Measurements from ENCODE around the gene PDZD8. TPM values are rescaled to one million over a fixed set of nuclear protein-coding genes. Genes with fewer than 3 reads are reported as not detected.

PDZD8 gene
- polyA plus RNA-seq, 1 donor from 2014 or later: 16.3 TPM

DNA sequence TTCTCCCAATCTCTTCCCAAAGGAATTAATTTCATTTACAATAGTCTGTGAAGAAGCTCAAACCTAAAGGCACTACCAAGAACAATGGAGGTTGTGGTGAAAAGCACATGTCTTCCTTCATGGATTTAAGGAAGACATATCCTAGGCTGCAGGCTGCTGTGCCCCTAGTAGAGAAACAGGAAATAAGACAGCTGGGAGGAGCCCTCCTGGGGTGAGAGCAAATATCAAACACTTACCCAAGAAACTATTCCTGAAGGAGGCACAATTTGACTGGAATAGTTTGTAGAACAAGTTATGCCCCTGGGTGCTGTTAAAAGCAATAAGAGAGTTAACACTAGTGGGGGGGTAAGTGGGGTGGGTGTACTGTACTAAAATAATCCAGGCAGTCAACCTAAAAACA lies 30.1 kb downstream of the PDZD8 start:
- Histone ChIP-seq H2AFZ (ENCODE audit: low read depth, low read length) (no peak overlapping the region), H3K79me2 (replicated peaks; ENCODE audit: insufficient read depth, low read length) (no peaks in the 10 kb centered on the region), H3K4me3 (ENCODE audit: low read length) (no peak overlapping the region), H3K9ac (ENCODE audit: low read length) (no peak overlapping the region), H3F3A (ENCODE audit: insufficient read depth, low read length, poor library complexity, severe bottlenecking) (no peaks in the 10 kb centered on the region), H3K27ac (ENCODE audit: low read length) (no peak overlapping the region), H3K9me2 (ENCODE audit: insufficient read depth, low read length) (no peaks in the 10 kb centered on the region), H3K4me2 (ENCODE audit: low read length) (no peak overlapping the region), H3K27me3 (ENCODE audit: insufficient read depth, low read depth, low read length) (no peaks in the 10 kb centered on the region), H3K36me3 (ENCODE audit: insufficient read depth, low read length) (no peaks in the 10 kb centered on the region), H3K9me3 (ENCODE audit: low read length) (no peaks in the 10 kb centered on the region), H4K20me1 (ENCODE audit: insufficient read depth) (no peaks in the 10 kb centered on the region)
- TF ChIP-seq SMC3 (conservative IDR thresholded peaks at IDR 0.05; ENCODE audit: poor library complexity) (no peak), MXI1 (conservative IDR thresholded peaks at IDR 0.05; ENCODE audit: poor library complexity, severe bottlenecking) (no peak), RAD21 (conservative IDR thresholded peaks at IDR 0.05) (no peak)

DNA sequence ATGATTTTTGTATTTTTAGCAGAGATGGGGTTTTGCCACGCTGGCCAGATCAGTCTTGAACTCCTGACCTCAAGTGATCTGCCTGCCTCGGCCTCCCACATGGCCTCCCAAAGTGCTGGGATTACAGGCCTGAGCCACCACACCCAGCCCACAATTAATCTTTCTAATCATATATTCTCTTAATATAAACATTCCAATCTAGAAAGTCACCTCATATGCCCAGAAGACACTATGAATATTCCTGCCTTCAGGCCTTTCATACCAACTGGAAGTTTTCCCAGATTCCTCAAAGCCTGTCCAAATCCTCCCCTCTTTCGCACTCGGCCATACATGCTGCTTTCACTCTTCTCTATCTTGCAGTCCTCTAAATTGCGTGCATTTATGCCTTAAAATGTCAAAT lies 32.6 kb downstream of the PDZD8 start:
- Histone ChIP-seq H3K27ac (ENCODE audit: low read length) (no peak overlapping the region), H3K4me2 (ENCODE audit: low read length) (no peak overlapping the region), H3K27me3 (ENCODE audit: insufficient read depth, low read depth, low read length) (no peaks in the 10 kb centered on the region), H3K9me3 (ENCODE audit: low read length) (no peaks in the 10 kb centered on the region), H3K9me2 (ENCODE audit: insufficient read depth, low read length) (no peaks in the 10 kb centered on the region), H4K20me1 (ENCODE audit: insufficient read depth) (no peaks in the 10 kb centered on the region), H2AFZ (ENCODE audit: low read depth, low read length) (no peak overlapping the region), H3K9ac (ENCODE audit: low read length) (no peak overlapping the region), H3K79me2 (replicated peaks; ENCODE audit: insufficient read depth, low read length) (no peaks in the 10 kb centered on the region), H3K4me3 (ENCODE audit: low read length) (no peak overlapping the region), H3K36me3 (ENCODE audit: insufficient read depth, low read length) (no peaks in the 10 kb centered on the region), H3F3A (ENCODE audit: insufficient read depth, low read length, poor library complexity, severe bottlenecking) (no peaks in the 10 kb centered on the region)
- TF ChIP-seq MXI1 (conservative IDR thresholded peaks at IDR 0.05; ENCODE audit: poor library complexity, severe bottlenecking) (no peak), EZH2 (IDR thresholded peaks at IDR 0.05; ENCODE audit: borderline replicate concordance, insufficient read depth, low read length, poor library complexity, severe bottlenecking) (no peak), RAD21 (conservative IDR thresholded peaks at IDR 0.05) (no peak), TAF1 (IDR thresholded peaks at IDR 0.05; ENCODE audit: low read depth) (no peak)
- TF ChIP-seq, protein P1, sequence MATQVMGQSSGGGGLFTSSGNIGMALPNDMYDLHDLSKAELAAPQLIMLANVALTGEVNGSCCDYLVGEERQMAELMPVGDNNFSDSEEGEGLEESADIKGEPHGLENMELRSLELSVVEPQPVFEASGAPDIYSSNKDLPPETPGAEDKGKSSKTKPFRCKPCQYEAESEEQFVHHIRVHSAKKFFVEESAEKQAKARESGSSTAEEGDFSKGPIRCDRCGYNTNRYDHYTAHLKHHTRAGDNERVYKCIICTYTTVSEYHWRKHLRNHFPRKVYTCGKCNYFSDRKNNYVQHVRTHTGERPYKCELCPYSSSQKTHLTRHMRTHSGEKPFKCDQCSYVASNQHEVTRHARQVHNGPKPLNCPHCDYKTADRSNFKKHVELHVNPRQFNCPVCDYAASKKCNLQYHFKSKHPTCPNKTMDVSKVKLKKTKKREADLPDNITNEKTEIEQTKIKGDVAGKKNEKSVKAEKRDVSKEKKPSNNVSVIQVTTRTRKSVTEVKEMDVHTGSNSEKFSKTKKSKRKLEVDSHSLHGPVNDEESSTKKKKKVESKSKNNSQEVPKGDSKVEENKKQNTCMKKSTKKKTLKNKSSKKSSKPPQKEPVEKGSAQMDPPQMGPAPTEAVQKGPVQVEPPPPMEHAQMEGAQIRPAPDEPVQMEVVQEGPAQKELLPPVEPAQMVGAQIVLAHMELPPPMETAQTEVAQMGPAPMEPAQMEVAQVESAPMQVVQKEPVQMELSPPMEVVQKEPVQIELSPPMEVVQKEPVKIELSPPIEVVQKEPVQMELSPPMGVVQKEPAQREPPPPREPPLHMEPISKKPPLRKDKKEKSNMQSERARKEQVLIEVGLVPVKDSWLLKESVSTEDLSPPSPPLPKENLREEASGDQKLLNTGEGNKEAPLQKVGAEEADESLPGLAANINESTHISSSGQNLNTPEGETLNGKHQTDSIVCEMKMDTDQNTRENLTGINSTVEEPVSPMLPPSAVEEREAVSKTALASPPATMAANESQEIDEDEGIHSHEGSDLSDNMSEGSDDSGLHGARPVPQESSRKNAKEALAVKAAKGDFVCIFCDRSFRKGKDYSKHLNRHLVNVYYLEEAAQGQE (IDR thresholded peaks at IDR 0.05; ENCODE audit: borderline replicate concordance): no peak
- TF ChIP-seq, protein P2, sequence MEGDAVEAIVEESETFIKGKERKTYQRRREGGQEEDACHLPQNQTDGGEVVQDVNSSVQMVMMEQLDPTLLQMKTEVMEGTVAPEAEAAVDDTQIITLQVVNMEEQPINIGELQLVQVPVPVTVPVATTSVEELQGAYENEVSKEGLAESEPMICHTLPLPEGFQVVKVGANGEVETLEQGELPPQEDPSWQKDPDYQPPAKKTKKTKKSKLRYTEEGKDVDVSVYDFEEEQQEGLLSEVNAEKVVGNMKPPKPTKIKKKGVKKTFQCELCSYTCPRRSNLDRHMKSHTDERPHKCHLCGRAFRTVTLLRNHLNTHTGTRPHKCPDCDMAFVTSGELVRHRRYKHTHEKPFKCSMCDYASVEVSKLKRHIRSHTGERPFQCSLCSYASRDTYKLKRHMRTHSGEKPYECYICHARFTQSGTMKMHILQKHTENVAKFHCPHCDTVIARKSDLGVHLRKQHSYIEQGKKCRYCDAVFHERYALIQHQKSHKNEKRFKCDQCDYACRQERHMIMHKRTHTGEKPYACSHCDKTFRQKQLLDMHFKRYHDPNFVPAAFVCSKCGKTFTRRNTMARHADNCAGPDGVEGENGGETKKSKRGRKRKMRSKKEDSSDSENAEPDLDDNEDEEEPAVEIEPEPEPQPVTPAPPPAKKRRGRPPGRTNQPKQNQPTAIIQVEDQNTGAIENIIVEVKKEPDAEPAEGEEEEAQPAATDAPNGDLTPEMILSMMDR (IDR thresholded peaks at IDR 0.05; ENCODE audit: poor library complexity, severe bottlenecking): no peak

DNA sequence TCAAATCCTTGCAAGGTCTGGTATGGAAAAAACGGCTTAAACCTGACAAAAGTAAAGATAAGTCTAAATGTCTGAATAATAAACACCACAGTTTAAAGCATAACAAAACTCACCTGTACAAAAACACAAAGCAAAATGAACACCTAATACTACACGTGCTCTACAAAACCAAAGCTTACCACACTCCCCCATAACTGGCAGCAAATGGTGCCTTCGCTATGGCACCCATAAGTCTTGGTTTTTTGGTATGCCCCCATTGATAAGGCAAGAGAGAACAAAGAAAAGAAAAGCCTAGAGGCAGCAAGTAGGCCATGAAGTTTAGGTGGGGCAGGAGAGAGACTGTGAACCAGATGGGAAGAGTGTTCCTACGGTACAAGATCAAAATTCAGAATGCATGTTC lies 34.2 kb downstream of the PDZD8 start:
- Histone ChIP-seq H3K9me2 (ENCODE audit: insufficient read depth, low read length) (no peaks in the 10 kb centered on the region), H3K9me3 (ENCODE audit: low read length) (no peaks in the 10 kb centered on the region), H3K4me3 (ENCODE audit: low read length) (no peak overlapping the region), H4K20me1 (ENCODE audit: insufficient read depth) (no peaks in the 10 kb centered on the region), H3K27me3 (ENCODE audit: insufficient read depth, low read depth, low read length) (no peaks in the 10 kb centered on the region), H3F3A (ENCODE audit: insufficient read depth, low read length, poor library complexity, severe bottlenecking) (no peaks in the 10 kb centered on the region), H3K27ac (ENCODE audit: low read length) (no peak overlapping the region), H3K4me2 (ENCODE audit: low read length) (no peak overlapping the region), H3K9ac (ENCODE audit: low read length) (no peak overlapping the region), H3K79me2 (replicated peaks; ENCODE audit: insufficient read depth, low read length) (no peaks in the 10 kb centered on the region), H3K36me3 (ENCODE audit: insufficient read depth, low read length) (no peaks in the 10 kb centered on the region), H2AFZ (ENCODE audit: low read depth, low read length) (no peak overlapping the region)
- no peak for TF ChIP-seq MXI1 (conservative IDR thresholded peaks at IDR 0.05; ENCODE audit: poor library complexity, severe bottlenecking)
- no peak for TF ChIP-seq RAD21 (conservative IDR thresholded peaks at IDR 0.05)
- TF ChIP-seq, protein P2 (IDR thresholded peaks at IDR 0.05; ENCODE audit: poor library complexity, severe bottlenecking): no peak
- TF ChIP-seq SMC3 (conservative IDR thresholded peaks at IDR 0.05; ENCODE audit: poor library complexity): no peak
- TF ChIP-seq TAF1 (IDR thresholded peaks at IDR 0.05; ENCODE audit: low read depth): no peak
- no peak for TF ChIP-seq POLR2AphosphoS5 (IDR thresholded peaks at IDR 0.05)
